ENCODE data around the gene NTNG2.
A peak's percentile ranks its signal among the peaks of the same experiment; 100 is the strongest.

Gene NTNG2

DNA sequence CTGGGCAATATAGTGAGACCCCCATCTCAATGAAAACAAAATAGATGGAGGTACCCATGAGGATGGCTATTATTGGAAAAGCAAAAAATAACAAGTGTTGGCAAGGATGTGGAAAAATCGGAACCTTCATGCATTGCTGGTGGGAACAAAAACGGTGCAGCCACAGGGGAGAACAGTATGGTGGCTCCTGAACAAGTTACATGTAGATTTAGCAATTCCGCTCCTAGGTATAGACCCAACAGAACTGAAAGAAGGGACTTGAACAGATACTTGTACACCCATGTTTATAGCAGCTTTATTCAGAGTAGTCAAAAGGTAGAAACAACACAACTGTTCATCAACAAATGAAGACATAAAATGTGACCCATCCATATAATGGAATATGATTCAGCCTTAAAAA lies 43.0 kb downstream of the NTNG2 start:
- DNase-seq = no peak

DNA sequence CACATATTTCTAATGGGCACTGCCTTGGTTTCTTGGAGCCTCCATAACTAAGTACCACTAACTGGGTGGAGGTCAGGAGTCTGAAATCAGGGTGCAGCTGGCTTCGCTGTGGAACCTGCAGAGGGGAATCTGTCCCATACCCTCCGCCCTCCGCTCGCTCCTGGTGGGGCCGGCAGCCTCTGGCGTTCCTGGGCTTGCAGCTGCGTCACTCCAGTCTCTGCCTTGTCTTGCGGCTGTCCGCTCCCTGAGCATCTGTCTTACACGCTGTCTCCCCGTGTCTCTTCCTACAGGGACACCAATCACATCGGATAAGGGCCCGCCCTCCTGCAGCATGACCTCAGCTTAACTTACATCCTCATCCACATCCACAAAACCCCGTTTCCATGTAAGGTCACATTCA lies 45.4 kb downstream of the NTNG2 start:
- DNase-seq = no peak

DNA sequence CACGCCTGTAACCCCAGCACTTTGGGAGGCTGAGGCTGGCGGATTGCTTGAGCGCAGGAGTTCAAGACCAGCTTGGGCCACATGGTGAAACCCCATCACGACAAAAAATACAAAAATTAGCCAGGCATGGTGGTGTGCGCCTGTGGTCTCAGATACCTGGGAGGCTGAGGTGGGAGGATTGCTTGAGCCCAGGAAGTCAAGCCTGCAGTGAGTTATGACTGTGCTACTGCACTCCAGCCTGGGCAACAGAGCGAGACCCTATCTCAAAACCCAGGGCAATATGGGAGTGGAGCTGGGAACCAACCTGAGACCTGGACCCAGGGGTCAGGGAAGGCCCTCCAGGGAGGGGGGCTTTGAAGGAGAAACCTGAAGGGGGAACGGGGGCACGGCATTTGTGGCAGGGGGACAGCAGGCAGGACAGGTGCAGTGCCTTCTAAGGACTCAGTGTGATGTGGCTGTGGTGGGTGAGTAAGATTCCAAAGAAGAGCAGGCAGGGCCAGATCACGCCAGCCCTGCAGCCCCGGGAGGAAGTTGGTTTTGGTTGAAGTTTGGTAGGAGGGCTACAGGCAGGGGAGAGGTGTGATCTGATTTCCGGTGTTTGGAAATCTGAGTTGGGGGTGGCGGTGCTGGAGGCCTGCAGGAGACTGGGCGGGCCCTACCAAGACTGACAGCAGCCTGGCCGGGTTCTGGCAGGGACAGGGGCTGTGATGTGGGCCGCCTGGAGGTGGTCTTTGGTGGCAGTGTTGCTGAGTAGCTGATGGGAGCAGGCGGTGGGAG lies 46.2 kb downstream of the NTNG2 start:
- no peak for DNase-seq

DNA sequence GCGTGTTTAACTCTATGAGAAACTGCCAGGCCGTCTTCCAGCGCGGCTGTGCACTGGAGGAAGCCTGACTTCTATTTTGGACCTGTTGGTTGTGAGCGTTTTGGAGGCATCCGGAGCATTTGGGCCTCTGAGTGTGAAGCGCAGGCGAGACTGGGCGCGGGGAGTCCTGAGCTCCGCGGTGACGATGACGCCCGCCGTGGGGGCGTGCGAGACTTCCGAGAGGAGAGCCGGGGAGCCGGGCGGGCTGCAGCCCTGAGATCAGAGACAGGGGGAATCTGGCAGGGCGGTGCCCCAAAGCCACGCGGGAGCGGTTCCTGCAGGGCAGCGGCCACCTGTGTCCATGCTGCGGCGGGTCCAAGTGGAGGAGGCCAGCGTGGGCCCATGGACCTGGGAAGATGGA lies 47.4 kb downstream of the NTNG2 start:
- no peak for DNase-seq

DNA sequence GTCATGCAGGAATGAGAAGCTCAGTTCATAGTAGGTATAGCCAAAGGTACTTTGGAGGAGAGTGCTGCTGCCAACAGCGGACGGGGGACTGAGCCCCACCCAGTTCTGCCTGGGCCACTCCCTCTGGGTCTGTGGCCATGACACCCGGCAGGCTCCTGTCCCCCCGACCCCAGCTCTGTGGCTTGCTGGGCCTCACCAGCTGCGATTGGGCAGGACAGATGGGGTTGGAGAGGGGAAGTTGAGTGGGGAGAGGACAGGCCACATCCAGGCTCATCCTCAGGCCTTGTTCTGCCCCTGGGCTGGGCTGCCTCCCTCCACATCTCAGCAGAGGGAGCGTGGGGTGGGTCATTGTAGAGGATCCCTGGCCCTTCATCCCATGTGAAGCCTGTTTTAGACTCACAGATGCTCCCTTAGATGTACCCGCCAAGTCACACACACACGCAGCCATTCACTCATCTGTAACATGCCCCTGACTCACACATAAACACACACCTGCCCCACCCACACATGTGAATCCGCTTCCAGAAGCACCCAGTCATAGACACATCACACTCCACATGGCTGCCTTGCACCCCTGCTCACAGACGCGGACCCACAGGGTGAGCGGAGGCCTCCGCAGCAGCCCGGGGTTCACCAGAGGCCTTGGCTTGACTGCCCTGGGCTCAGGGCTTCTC lies 48.8 kb downstream of the NTNG2 start:
- DNase-seq = no peak

DNA sequence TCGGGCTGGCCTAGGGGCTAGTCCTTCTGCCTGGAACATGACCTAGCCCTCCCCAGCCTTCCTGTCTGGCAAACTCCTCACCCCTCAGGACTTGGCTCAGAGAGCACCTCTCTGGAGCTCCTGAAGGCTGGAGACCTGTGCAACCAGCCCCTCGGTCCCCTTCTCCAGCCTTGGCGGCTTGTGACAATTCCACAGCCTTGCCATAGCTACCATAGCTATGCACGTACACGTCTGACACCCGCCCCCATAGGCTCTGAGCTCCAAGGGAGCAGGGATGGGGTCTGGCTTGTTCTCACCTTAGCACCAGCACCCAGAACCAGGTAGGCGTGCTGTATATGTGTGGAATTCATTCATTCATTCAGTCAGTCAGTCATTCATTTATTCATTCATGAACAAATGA lies 49.7 kb downstream of the NTNG2 start:
- DNase-seq = no peak

DNA sequence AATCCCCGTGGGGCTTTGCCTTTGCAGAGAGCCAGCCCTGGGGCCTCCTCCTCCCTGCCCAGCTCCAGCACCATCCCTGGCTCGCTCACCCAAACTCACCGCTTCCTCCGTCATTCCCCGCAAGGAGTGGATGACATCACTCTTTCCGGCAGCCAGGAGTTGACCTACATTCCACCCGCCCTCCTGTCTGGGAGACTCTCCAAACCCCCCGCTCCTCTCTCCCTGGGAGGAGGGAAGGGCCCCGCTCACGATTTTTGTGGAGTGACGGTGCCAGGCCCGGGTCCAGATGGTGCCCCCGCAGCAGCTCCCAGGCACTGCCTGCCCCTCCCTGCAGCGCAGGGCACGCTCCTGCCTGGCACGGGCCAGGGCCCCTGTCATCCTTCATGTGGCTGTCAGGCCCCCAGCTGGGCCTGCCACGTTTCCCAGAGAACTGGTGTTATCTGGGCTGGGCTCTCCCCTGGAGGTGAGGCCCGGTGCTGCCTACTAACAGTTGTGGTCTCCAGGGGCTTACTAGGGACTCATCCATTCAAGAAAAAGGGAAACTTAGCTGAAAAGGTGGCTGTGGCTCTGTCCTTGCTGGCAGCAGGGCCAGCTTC lies 52.3 kb downstream of the NTNG2 start:
- DNase-seq = peak; percentile 48

DNA sequence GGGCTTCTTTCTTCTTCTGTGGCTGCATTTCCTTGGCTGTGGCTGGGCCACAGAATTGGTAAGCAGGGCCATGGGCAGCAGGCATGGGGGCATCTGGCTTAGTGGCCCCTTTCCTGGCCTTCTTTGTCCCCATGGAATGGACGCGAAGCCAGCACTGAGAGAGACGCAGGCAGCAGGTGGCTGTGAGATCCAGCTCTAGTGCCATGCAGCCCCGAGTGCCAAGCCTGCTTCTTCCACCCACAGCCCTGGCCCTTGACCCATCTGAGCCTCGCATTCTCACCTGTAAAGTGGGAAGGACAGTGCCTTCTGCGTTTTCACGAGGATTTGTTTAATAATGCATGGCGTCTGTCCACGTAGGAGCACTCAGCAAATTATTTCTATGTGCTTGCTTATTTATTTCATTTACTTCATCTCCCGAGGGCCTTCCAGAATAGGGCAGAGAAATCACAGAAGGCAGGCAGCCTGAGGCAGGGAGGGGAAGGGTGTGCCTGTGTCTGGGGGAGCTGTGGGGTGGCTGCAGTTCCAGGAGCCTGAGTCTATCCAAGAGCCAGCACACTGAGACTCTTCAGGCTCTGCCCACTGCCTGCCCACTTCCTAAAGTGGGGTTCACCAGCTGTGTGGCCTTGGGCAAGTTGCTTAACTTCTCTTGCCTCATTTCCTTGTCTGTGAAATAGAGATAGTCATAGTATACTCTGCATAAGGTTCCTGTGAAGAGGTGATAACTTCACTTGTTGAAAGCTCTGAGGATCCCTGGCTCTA lies 55.2 kb downstream of the NTNG2 start:
- DNase-seq = no peak

DNA sequence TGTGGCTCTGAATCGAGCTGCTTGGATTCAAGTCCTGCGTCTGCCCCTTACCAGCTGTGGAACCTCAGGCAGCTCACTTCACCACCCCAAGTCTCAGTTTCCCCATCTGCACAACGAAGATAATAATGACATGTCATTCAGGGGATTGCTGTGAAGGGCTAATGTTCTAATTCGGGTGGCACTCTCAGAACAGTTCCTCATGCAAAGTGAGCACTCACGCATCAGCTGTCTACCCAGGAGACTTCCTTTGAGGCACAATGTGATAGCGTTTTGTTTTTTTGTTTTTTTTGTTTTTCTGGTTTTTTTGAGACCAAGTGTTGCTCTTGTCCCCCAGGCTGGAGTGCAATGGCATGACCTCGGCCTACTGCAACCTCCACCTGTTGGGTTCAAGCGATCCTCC lies 56.4 kb downstream of the NTNG2 start:
- no peak for DNase-seq

DNA sequence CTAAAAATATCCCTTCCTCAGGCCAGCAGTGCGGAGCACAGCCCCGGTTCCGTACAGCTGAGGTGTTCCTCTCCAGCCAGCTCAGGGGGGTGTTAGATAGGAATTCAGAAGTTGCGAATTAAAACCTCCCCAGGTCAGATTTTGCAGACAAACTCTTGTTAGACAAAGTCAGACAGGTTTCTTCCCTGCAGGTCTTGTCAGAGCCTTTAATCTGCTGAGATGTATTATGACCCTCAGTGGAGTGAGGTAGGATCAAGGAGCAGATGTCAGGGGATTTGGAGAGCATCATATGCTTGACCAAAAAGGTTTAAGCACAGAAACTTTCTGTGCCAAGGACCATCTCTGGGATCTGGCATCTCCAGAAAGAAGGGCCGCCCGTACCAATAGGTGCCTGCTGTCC lies 60.1 kb downstream of the NTNG2 start:
- DNase-seq = no peak

DNA sequence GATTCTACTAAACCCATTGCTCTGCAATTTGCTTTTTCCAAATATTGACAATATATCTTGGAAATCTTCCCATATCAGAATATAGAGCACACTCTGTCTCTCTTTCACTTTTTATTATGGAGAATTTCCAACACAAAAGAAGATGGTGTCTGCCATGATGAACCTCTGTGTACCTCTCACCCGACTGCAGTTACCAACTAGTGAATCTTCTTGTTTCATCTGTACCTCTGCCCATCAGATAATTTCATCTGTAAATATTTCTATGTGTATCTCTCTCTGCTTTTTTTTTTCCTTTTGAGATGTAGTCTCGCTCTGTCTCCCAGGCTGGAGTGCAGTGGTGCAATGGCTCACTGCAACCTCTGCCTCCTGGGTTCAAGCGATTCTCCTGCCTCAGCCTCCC lies 62.8 kb downstream of the NTNG2 start:
- DNase-seq = no peak

DNA sequence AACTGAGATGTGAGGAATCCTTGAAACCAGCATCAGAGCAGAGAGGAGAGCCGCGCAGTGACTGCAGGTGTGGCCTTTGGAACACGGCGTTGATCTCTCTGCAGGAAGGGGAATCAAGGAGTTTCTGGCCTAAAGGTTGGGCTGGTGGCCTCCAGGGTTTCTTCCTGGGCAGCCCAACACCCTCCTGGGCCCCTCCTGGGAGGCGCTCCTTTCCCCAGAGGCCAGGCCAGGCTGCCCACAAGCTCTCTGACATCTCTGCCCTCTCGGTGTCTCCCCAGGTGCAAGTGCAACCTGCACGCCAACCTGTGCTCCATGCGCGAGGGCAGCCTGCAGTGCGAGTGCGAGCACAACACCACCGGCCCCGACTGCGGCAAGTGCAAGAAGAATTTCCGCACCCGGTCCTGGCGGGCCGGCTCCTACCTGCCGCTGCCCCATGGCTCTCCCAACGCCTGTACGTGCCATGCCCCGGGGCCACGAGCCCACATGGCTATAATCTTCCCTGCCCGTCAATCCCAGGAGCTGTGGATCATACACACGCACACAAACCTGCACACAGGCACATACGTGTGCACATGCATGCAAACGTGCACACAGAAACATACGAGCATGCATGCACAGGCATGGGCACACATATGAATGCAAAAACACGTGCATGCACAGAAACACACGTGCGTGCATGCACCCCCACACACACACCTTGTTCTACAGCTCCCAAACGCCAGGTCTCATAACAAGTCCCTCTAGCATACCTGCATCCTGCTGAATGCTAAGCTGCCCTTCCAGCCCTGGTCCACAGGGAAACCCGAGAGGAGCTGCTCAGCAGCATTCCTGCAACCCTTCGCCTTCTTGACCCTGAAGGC lies 64.9 kb downstream of the NTNG2 start:
- no peak for DNase-seq

DNA sequence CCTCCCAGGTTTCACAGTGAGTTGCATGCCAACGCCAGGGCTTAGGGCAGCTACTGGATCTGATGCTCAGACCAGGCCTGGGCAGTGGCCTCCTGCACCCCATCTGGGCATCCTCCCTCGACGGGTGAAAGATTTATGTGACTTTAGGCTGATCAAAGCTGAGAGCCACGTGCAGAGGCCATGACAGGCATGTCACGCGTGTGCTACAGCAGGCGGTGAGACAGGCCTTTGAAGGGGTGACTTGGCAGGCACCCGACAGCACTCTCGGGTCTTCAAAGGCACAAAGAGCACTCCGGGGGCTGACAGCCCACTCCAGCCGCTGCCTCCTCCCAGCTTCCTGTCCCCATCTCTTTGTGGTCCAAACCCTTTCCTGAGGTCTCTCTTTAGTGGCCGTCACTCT lies 66.2 kb downstream of the NTNG2 start:
- DNase-seq = no peak

DNA sequence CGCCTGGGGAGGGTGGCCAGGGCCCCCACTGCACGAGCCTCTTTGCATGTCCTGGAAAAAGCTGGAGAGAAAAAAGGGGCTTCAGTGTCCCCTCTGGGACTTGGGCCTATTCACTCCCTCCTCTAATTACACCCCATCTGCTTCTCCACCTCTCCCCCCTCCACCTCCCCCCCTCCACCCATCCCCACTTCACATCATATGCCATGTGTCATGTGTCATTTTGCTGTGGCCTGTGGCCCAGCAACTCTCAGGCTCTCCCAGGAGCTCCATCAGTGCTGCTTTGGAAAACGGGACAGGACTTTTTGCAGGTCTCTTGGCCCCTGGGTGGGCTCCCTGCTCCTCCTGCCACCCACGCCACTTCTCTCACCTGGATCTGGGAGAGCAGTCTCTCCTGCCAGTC lies 68.7 kb downstream of the NTNG2 start:
- DNase-seq = no peak

DNA sequence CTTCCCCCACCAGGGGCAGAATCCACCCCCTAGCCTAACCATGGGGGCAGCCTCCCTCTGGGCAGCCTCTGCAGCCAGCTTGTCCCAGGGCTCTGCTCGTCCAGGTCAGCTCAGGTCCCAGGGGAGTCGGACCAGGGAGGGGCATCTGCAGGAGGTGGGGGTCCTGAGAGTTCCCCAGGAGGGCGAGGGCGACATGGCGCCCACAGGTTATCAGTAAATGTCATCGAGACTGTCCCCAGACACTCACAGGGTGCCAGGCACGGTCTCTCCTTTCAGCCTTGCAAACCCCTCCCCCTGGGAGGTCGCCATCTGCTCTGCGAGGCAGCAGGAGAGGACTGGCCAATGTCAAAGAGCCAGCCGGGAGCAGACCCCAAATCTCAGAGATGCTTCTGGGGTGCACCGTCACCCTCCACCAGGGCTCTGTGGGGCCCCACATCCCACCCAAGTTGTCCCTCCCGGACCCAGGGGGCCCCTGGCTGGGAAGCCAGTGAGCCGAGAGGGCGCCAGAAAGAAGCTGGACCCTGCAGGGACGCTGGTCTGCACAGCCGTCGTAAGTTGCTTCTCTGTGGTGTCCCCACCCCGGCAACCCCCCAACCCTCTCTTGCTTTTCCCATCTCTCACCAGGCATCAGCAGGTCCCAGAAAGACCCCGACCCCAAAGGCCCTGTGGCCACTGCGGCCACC lies 69.3 kb downstream of the NTNG2 start:
- DNase-seq = no peak

DNA sequence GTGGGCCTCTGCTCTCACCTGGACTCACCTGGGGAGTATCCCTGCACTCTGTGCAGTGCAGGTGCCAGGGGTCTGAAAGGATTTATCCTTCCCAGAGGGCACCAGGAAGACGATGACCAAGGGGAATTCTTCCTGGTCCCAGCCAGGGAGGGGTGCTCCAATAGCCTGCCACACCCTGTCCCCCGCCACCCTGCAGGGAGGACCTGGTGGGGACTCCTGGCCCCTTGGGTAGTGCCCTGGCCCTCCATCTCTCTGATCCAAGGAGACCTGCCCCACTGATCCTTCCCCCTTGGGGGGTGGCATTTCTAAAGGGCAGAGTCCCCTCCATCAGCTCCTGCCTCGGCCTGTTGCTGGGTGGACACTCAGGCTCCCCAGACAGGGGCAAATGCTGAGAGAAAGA lies 70.7 kb downstream of the NTNG2 start:
- DNase-seq = no peak

DNA sequence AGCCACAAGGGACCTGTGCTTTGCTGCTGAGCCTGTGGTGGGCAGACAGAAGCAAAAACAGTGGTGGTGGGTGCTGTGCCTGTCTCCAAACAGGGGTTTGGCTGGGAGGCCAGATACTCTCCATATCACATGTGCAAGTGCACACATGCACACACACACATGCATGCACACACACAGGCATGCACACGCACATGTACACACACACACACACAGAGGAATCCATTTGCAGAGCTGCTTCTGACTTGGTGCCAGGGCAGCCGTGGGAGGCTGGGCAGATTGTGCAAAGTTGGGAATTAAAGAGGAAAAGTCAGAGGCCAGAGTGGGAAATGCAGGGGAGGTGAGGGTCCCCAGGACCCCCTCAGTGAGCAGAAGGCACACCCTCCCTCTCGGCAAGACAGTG lies 71.3 kb downstream of the NTNG2 start:
- DNase-seq = no peak

DNA sequence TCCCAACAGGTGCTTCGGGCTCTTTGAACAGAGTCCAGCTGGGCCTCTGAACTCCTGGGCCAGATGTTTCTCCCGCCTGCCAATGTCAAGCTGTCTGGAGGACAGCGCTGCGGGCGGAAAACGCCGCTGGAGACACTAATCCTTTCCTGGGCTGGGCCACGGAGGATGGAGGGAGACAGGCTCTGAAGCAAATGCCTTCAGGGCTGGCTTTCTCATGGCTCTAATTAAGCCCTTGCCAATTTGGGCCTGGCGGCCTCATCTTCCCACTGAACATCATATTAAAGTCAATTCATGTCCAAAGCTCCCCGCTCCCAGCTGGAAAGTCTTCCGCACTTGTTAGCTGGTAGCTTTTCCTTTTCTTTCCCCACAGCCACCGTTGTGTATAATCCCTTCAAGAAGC lies 72.7 kb downstream of the NTNG2 start:
- DNase-seq = no peak

DNA sequence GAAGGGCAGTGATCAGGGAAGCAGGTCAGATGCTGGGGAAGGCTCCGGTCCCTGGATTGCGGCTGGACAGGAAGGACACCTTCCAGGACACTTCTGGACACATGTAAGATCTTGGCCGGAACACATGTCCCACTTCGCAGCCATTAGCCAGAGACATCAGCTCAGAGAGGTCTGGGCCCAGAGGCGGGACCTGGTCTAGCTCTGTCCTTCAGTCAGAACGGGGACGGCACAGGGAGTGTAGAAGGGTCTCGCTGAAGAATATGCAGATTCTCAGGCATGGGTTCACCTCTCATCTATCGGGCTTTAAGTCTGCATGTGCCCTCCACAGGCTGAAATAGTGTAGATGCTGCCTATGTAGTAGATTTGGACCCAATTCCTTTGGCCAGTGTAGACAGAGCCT lies 73.3 kb downstream of the NTNG2 start:
- no peak for DNase-seq

DNA sequence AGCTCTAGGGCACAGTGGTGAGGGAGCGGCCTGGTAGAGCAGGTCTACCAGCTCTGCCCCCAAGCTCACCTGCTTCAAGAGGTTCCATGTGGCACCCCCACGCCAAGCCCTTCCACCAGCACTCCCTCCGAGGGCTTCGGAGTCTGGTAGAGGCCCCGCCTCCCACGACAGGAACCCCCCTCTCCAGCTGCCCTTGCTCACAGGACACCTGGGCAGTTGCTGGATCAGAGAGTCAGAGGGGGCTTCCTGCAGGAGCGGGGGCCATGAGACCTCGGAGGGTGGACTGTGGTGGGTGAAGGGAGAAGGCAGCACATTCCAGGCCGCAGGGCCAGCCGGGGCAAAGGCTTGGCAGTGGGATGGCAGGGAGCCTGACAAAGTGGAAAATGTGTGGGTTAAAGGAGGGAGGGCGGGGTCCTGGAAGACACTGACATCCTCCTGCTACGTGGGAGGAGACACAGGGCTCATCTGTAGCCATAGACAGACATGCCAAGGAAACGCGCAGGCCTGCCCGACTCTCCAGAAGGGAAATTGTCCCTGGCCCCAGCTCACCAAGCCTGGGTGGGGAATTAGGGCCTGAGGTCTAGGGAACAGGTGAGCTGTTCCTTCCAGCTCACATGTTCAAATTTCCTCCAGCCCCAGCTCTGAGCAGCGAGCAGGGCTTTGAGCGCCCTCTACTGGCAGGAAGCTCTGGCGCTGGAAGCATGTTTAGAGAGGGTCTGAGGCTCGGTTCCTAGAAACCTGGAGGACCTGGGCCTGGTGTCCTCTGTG lies 74.2 kb downstream of the NTNG2 start:
- DNase-seq = peak; percentile 66
